ENCODE data around the gene SEMA3A.
"Not testable (repeated sequence)": the region's sequence is repeated elsewhere in the genome, so short reads cannot be mapped to it uniquely, and the experiment has no call there.

The SEMA3A gene

GRCh38 chr7:84057576-84057975 lies 137.0 kb downstream of the SEMA3A start:
- DNase-seq: no peak

- DNase-seq: no peak
These were observed 138.5 kb downstream of the SEMA3A start for GRCh38 chr7:84055904-84056605.

- DNase-seq: not testable (repeated sequence)
These were observed 139.4 kb downstream of the SEMA3A start for GRCh38 chr7:84055199-84055598.

DNA sequence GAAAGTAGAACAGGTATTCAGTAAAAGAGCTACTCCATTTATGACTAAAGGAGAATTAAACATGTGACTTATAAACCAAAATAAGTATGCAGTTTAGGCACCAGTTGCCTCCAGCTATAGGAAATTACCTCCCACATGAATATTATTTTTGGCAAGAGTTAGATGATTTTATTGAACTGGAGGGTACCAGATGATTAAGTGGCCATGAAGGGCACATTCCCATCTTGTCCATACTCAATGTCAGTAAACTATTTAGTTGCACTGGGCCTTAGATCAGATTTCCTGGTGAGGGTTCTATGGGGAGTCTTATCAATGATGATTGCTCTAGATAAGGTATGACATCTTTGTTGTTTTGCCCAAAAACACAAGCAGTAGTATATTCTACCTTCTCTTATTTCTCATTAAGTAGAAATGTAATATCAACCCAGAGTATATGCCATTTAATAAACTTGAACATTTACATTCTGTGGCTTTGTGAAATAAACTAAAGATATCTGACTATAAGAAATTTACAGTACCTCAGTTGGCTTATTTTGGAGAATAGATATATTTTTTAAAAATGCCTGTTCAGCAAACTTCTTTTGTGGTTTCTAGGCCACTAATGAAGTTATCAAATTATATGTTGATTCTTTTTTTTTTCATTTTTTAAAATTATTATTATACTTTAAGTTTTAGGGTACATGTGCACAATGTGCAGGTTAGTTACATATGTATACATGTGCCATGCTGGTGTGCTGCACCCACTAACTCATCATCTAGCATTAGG lies 145.3 kb downstream of the SEMA3A start:
- no peak for DNase-seq

DNA sequence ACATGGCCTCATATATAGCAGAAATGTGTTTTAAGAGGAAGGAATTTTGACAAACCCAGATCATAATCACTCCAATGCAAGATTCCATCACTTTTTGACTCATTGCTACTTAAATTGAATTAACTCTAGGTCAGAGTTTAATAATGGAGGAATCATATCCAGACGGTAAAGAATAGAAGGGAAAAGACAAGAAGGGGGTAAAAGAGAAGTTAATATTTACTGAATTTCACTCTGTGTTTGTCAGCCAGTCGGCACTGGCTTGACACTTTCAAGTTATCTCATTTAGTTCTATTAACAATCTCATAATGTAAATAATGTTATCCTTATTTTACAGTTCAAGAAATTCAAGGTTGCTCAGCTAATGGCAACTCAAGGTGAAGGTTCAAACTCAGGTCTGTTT lies 147.5 kb downstream of the SEMA3A start:
- no peak for DNase-seq

DNA sequence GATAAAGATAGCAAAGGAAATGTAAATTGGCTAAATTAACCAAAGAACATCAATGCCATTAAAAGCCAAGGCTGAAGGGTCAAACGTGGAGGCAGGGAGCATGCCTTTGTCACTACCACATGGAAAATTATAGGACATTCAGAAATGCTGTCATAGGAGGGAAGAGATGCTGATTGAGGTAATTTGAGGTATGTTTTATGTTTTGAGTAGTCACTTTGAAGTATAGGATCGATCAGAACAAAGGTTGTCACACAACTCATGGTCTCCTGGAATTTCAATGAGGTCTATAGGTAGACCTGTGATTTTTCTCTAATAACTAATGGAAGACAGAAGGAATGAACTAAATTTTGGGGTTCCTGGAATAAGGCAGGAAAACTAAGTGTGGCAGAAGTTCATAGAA lies 149.8 kb downstream of the SEMA3A start:
- no peak for DNase-seq

DNA sequence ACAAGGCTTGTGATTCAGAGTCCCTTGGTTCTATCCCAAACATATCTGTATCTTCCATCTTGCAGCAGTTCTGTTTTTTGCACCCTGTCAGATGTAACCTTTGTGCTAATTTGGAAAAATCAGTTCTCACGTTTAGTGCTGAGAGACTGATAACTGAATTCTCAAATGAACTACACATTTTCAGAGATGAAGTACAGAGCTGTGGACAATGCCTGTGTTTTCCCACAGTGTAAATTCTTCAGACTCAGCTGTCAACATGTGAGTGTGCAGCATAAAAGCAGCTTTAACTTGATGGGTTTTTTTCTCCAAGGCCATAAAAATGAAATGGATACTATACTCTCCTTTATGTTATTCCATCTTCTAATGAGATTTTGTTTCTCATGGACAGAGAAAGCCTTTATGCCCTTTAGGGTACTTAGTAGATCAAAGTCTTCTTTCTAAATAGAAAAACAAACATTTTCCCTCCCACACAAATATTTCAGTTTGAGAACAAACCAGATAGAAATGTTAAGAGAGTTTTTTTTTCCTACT lies 150.9 kb downstream of the SEMA3A start:
- DNase-seq: no peak

DNA sequence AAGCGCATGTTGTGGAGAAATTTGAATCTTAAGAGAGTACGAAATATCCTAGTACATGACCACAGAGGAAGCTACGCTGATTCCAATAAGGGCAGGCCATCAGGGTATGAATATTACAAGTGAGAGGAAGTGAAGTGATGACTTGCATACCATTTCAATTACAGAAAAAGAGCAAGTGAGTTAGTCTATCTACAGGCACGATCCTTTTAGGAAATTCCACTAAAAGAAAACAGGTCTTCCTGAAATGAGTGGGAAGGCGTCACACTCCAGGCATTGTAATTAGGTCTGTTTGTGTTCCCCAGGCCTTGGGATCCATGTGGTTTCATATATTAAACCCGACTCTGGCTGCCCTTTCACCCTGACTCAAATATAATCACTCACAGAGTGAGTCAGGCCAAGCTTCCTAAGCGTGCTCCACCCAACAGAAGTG lies 152.5 kb downstream of the SEMA3A start:
- DNase-seq: no peak

DNA sequence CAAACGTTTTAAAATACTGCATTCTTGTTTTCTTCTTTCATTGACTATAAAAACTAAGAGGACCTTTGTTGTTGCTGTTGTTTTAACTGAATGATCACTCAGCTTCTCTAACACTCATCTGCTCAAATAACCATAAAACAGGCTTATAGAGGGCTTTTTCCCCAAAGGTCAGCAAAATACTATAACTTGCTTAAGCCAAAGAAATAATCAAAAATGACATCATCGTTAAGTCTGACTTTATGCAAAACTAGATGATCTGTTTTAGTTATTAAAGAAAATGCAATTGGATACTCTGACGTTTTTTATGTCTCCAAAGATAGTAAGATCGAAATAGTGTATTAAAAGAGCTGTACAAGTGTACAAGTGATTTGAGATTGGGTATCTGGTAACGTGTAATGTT lies 152.9 kb downstream of the SEMA3A start:
- DNase-seq: no peak

- DNase-seq: no peak
These were observed 154.2 kb downstream of the SEMA3A start for GRCh38 chr7:84040355-84040754.

DNA sequence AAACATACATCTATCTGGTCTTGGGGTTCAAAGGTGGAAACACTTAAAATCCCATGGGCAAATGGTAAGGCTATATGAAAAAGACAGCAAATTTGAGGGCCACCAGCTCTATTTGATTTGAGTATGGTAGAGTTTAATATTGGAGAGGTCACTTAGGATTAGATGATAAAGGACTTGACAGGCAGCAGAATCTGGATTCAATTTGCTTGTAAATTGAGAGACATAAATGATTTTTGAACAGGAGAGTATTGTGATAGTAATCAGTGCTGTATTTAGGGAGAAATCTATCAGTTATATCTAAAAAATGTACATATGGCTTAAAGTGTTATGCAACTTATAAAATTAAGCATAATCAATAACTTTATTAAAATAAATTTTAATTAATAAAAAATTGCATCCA lies 155.2 kb downstream of the SEMA3A start:
- DNase-seq: no peak

- no peak for DNase-seq
These were observed 166.9 kb downstream of the SEMA3A start for GRCh38 chr7:84027678-84028077.

- DNase-seq: no peak
These were observed 169.2 kb downstream of the SEMA3A start for GRCh38 chr7:84025332-84025927.

DNA sequence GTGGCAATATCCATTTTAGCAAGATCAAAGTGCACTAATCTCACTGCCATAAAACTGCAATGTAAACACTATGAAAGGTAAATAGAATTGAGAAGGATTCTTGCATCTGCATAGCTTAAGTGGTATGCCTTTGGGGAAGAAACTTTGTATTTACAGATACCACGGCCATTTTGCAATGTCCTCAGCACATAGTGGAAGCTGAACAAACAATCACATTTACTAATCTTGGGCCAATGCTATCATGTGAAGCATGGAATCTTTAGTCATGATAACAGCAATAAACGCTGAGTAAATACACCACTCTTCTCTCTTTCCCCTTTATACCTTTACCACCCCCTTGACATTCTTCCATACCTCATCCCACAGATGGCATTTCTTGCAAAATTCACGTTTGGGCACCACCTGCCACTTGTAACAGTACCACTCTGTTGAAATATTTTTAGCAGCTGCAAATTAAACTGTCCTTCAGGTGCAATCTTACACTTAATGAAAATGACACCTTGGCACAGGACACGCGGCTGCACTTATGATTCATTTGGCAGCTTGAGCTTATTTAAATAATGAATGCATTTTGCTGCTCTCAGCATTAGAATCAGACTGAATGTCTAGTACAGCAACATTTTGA lies 171.8 kb downstream of the SEMA3A start:
- DNase-seq: no peak

GRCh38 chr7:84022009-84022408 lies 172.6 kb downstream of the SEMA3A start:
- no peak for DNase-seq

DNA sequence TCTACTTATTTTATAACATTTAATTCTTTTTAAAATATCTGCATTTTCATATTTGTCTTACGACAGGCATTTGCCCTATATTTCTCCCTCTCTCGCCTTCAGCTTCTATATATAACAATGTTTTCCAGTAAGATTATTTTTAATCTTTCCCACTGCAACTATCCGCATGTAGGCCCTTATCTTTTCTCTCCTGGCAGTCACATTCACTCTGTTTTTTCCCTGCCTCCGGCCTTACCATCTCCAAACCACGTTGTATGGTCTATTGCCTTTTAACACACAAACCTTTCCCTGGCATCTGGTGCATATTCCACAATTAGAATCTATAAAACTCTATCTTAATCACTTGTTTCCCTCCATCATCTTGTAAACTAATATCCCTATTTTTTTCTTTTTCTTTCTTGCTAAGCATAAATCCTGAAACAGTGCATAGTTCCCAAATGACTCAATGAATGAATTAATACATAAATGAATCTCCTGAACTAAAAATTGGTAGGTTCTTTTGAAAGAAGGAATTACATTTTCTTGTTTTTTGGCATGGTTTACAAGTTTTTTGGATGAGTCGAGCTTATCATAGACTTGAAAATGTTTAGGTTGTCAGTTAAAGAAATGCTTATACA lies 173.2 kb downstream of the SEMA3A start:
- DNase-seq: no peak

DNA sequence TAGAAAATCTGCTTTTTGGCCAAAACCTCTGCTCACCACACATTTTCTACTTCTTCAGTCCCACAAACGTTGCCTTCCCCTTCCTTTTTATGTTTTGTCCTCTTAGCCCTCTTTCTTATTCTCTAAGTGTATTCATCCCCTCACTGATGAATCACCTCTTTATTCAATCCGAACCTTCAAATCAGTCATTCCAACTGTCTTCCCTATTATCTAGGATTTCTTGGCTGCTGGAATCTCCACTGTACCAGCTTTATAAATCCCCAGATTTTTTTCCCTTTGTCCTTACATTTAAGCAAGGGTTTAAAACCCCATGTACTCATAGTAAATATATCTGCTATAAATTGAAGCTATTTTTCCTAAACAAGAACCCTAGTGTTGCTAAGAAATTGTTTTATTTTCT lies 176.9 kb downstream of the SEMA3A start:
- no peak for DNase-seq

- DNase-seq: no peak
These were observed 180.9 kb downstream of the SEMA3A start for GRCh38 chr7:84013616-84014240.

DNA sequence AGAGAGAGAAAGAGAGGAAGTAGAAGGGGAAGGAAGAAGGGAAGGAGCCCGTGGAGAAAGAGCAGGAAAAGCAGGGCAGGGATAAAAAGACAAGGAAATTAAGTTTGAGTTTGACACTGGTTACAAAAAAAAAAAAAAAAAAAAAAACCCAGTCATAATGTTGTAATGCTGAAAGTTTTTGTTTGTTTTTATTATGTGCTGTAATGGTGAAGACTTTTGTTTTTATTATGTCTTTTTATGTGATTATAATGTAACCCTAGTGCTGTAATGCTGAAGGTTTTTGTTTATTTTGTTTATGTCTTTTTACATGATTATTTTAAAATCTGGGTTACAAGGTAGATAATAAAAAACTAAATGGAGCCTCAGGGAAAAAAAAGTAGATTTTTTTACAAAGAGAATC lies 184.8 kb downstream of the SEMA3A start:
- DNase-seq: no peak

GRCh38 chr7:84009051-84009450 lies 185.5 kb downstream of the SEMA3A start:
- DNase-seq: no peak

DNA sequence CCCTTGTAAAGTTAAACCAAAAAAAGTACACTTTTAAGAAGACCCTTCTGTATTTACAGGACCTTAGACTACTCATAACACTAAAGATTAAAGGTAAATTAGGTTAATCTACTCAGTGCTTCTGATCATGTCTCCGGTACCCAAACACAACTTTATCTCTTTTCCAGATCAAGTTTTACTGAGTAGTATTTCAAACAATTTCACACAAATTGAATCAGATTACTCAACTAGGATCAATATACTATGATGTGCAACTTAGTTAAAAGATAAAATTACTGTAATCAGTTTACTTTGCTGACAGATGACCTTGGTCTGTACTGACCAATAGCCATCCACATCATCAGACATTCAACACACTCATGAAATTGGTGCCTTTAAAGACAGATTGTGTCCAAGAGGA lies 191.4 kb downstream of the SEMA3A start:
- no peak for DNase-seq

DNA sequence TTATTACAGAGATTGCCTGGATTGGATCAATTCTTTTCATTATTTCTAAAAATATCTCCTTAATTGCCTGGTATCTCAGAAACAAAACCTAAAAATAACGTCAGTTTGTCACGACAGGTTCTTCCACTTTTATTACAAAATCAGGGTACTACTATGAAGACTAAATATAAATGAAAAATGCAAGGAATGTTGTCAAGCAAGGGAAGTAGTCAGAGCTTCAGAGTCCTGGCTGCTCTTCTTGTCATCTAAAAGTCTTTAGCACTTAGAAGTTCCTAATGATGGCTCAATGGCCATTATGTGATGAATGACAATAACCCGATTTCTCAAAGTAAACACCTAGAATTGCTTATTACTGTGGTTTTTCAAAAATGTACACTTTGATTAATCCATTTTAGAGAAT lies 192.2 kb downstream of the SEMA3A start:
- DNase-seq: no peak

DNA sequence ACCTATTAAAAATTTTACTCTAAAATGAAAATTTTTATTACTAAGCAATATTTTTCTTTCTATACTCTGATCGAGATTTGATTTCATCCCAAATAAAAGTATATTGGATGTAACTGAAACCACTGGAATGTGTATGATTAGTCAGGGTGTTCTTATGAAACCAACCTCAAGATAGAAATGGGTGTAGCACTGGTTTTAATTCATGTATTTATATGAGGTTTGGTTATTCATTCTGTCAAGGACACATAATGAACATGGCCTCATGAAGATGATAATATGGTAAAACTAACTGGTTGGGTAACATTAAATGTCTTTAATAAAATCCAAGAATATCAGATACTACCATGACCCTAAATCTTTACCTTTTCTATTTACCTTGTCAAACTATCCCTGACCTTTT lies 197.7 kb downstream of the SEMA3A start:
- no peak for DNase-seq
